Cardiac septum (tissue), 1 donor: ENCODE data around the gene ARRDC1. TPM values are rescaled to one million over a fixed set of nuclear protein-coding genes. Genes with fewer than 3 reads are reported as not detected.

Source experiments
- DNase-seq: peaks from one replicate; pipeline ENCODE4 v3.0.0-alpha.2; 2020; ENCODE audit warnings: low spot score
- intact Hi-C: fragments of 100-400 bp; cut with DNase I; formaldehyde crosslinking; loops from one replicate; pipeline ENCODE4 v1.14.0; 2022
- total RNA-seq: library from RNA; stranded (reverse); fragmentation: NEBNext Ultra II Directional; extraction: Animal tissue kit (Norgen Biotek cat#: 25700); gene quantifications from one replicate; pipeline ENCODE4 v1.2.1, GENCODE V29; 2021
- donor health status: DM: no; HTN: no; CAD: no.

ARRDC1 gene
- total RNA-seq, 1 donor from 2014 or later: 21.1 TPM

- intact Hi-C loops: no loop called here
- DNase-seq: no peak
These were observed 54.7 kb downstream of the ARRDC1 start for GRCh38 chr9:137660144-137660543.

- DNase-seq: no peak
- intact Hi-C loops: no loop called here
These were observed 58.1 kb downstream of the ARRDC1 start for GRCh38 chr9:137663584-137663983.

GRCh38 chr9:137664676-137665075 is 59.2 kb downstream of the ARRDC1 start:
- intact Hi-C loops: no loop called here
- no peak for DNase-seq

Other genes with a start within 250 kb of the ARRDC1 start
- 11.3 TPM for gene EXD3, start 182.5 kb upstream of the ARRDC1 start, total RNA-seq
- 3.3 TPM for gene NOXA1, start 182.3 kb upstream of the ARRDC1 start, total RNA-seq
- not detected for gene ENTPD8, start 164.3 kb upstream of the ARRDC1 start, total RNA-seq
- gene NSMF, start 146.4 kb upstream of the ARRDC1 start, total RNA-seq: 12.2 TPM
- gene PNPLA7, start 55.3 kb upstream of the ARRDC1 start, total RNA-seq: 8.1 TPM
- gene MRPL41, start 53.8 kb upstream of the ARRDC1 start, total RNA-seq: 184 TPM
- 21.2 TPM for gene DPH7, start 26.8 kb upstream of the ARRDC1 start, total RNA-seq
- 11.2 TPM for gene ZMYND19, start 15.2 kb upstream of the ARRDC1 start, total RNA-seq
- 39.8 TPM for gene EHMT1, start 13.3 kb downstream of the ARRDC1 start, total RNA-seq